ENCODE results near the gene TNC.

Gene TNC

DNA sequence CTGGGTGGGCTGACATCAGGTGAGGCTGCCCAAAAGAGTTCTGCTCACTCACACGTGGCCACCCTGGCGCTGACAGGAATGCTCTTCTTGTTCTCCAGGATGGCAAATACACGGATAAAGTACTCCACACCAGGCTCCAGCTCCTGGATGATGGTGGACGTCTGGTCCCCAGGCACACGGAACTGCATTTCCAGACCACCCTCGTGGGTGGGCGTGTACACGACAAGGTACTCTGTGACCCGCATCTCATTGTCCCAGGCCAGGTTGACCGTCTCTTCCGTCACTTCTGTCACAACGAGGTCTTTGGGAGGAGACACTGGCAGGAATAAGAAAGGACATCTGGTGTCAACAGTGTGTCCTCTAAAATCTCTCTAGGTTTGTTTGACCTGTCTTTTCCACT is 33.8 kb downstream of the TNC start:
- TF ChIP-seq JUND (IDR thresholded peaks at IDR 0.05; ENCODE audit: low read depth) = no peak
- no peak for DNase-seq (ENCODE audit: low read depth in 1 of 2, low spot score in 1 of 2)
- in situ Hi-C loops (cut with HindIII; ENCODE audit: low pct_unique_long_range_greater_than_20kb, low sequenced_read_pairs) = no loop called here

- TF ChIP-seq JUND (IDR thresholded peaks at IDR 0.05; ENCODE audit: low read depth) = no peak
- no peak for DNase-seq (ENCODE audit: low read depth in 1 of 2, low spot score in 1 of 2)
- in situ Hi-C loops (cut with HindIII; ENCODE audit: low pct_unique_long_range_greater_than_20kb, low sequenced_read_pairs) = no loop called here
These were observed 37.7 kb downstream of the TNC start for GRCh38 chr9:115080242-115080641.

GRCh38 chr9:115079156-115079555 is 38.8 kb downstream of the TNC start:
- TF ChIP-seq JUND (IDR thresholded peaks at IDR 0.05; ENCODE audit: low read depth) = no peak
- in situ Hi-C loops (cut with HindIII; ENCODE audit: low pct_unique_long_range_greater_than_20kb, low sequenced_read_pairs) = no loop called here
- DNase-seq (ENCODE audit: low read depth in 1 of 2, low spot score in 1 of 2) = no peak

DNA sequence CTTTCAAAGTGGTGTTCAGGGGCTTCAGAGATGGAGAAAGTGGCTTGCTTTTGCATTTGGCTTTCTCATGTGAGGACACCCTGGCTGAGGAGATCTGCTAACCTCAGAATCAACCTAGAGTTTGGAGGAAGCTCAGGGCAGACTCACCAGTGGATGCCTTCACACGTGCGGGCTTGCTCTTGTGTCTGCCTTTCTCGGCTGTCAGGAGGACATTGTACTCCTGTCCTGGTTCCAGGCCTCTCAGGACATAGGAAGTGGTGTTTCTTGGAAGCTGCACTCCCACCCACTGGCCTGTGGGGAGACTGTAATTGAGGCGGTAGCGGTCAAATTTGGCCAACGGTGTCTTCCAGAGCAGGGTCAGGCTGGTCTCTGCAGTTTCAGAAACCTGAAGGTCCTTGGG is 44.5 kb downstream of the TNC start:
- in situ Hi-C loops (cut with HindIII; ENCODE audit: low pct_unique_long_range_greater_than_20kb, low sequenced_read_pairs) = no loop called here
- DNase-seq (ENCODE audit: low read depth in 1 of 2, low spot score in 1 of 2) = no peak
- TF ChIP-seq JUND (IDR thresholded peaks at IDR 0.05; ENCODE audit: low read depth) = no peak

- no peak for DNase-seq (ENCODE audit: low read depth in 1 of 2, low spot score in 1 of 2)
- no peak for TF ChIP-seq JUND (IDR thresholded peaks at IDR 0.05; ENCODE audit: low read depth)
- in situ Hi-C loops (cut with HindIII; ENCODE audit: low pct_unique_long_range_greater_than_20kb, low sequenced_read_pairs) = no loop called here
These were observed 46.8 kb downstream of the TNC start for GRCh38 chr9:115071176-115071575.

GRCh38 chr9:115069771-115070170 is 48.2 kb downstream of the TNC start:
- DNase-seq (ENCODE audit: low read depth in 1 of 2, low spot score in 1 of 2) = no peak
- TF ChIP-seq JUND (IDR thresholded peaks at IDR 0.05; ENCODE audit: low read depth) = no peak
- in situ Hi-C loops (cut with HindIII; ENCODE audit: low pct_unique_long_range_greater_than_20kb, low sequenced_read_pairs) = no loop called here

- in situ Hi-C loops (cut with HindIII; ENCODE audit: low pct_unique_long_range_greater_than_20kb, low sequenced_read_pairs) = no loop called here
- DNase-seq (ENCODE audit: low read depth in 1 of 2, low spot score in 1 of 2) = no peak
- TF ChIP-seq JUND (IDR thresholded peaks at IDR 0.05; ENCODE audit: low read depth) = no peak
These were observed 48.7 kb downstream of the TNC start for GRCh38 chr9:115069302-115069701.

- in situ Hi-C loops (cut with HindIII; ENCODE audit: low pct_unique_long_range_greater_than_20kb, low sequenced_read_pairs) = no loop called here
- no peak for DNase-seq (ENCODE audit: low read depth in 1 of 2, low spot score in 1 of 2)
- TF ChIP-seq JUND (IDR thresholded peaks at IDR 0.05; ENCODE audit: low read depth) = no peak
These were observed 49.9 kb downstream of the TNC start for GRCh38 chr9:115068031-115068430.

DNA sequence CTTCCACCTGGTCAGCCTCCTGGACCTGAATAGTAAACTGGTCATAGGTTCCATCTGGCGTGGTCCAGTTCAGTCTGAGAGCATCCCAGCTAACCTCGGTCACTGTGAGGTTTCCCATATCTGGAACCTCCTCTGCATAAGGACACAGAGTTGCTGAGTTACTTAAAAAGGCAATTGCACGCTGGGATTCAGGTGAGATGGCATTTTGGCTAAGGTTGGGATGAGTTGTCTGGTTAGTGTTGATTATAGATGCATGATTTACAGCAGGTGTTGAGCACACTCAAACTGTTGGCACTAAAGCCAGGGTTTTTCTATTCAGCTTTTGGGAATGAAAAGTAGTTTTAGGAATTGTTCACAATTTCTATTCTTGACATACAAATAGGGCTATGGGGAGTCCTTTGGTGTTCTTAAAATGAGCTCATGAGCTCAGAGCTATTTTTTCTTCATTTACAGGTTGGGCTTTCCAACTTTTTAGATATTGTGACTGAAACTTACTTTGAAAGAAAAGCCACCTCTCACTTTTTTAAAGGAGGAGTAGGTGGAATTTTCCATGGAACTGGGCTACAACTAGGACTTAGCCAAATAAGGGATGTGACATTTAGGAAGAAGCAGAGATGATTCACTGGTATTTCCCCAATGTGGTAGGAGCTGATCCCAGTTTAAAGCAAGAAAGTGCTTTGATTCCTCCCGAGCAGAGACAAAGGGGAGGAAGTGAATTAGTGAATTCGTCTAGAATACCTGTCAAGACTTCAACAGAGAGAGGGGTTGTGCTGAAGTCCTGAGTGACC is 54.7 kb downstream of the TNC start:
- DNase-seq (ENCODE audit: low read depth in 1 of 2, low spot score in 1 of 2) = no peak
- TF ChIP-seq JUND (IDR thresholded peaks at IDR 0.05; ENCODE audit: low read depth) = no peak
- in situ Hi-C loops (cut with HindIII; ENCODE audit: low pct_unique_long_range_greater_than_20kb, low sequenced_read_pairs) = no loop called here

DNA sequence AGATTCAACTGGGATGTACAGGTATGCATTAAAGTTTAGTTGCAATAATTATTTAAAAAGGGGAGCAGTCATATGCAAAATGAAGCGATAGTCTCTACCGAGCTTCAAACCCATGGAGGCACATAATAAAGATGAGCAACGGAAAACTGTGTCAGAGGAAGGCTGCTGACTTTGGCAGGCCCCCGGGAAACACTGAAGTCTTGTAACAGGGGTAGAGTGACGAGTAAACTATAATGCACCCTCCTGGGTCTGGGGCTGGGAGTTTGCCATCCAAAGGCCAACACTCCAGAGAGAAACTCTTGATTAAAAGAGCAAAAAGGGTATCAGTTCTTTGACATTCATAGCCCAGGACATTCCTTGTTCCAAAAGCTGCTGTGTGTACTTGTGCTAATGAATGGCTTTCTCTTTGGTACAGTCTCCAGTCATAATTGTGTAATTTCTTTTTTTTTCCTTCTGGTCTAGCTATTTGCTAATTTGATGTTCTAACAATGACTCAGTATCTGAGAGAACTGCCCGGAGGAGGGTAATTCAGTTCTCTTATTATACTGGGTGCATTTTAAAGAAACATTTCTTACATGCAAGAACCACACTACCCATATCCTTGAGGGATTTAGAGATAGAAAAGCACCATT is 59.2 kb downstream of the TNC start:
- in situ Hi-C loops (cut with HindIII; ENCODE audit: low pct_unique_long_range_greater_than_20kb, low sequenced_read_pairs) = no loop called here
- no peak for TF ChIP-seq JUND (IDR thresholded peaks at IDR 0.05; ENCODE audit: low read depth)
- DNase-seq (ENCODE audit: low read depth in 1 of 2, low spot score in 1 of 2) = no peak

DNA sequence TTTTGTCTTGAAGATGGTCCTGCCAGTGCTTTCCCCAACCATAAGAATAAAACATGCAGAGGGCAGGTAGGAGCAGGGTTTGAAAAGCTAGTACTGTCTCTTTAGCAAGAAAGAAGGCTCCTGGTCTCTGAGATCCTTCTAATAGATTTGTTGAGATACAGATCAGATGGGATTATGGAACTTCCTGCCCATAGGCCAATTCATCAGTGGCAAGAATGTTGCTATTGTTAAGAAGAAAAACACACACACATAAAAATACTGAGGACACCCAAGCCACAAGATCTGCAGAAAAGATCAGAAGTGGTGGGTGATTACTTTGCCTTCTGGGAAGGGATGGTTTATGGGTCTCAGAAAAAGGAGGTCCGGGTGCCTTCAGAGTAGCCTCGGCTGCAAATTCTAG is 59.8 kb downstream of the TNC start:
- TF ChIP-seq JUND (IDR thresholded peaks at IDR 0.05; ENCODE audit: low read depth) = no peak
- DNase-seq (ENCODE audit: low read depth in 1 of 2, low spot score in 1 of 2) = no peak

DNA sequence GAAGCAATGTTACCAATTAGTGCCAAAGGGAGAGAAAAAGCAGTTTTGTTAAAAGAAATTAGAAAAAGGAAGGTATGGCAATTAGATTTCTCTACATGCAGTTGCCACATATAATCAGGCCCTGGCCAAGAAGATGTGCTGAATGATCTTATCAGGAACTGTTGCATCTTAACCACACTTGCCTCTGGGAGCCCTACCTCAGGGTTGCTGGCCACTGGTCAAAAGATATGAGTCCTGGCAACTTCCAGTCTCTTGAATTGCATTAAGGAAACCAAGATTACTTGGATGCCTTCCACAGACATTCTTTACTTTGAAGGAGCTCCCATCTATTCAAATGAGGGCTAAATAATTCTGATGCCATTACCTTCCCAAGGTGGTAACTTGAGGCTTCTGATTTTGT is 60.4 kb downstream of the TNC start:
- TF ChIP-seq JUND (IDR thresholded peaks at IDR 0.05; ENCODE audit: low read depth) = no peak
- DNase-seq (ENCODE audit: low read depth in 1 of 2, low spot score in 1 of 2) = no peak
- in situ Hi-C loops (cut with HindIII; ENCODE audit: low pct_unique_long_range_greater_than_20kb, low sequenced_read_pairs) = no loop called here

More for the DNA sequence above, 59.8 kb downstream of the TNC start:
- in situ Hi-C loops (cut with HindIII; ENCODE audit: low pct_unique_long_range_greater_than_20kb, low sequenced_read_pairs) = no loop called here

- TF ChIP-seq JUND (IDR thresholded peaks at IDR 0.05; ENCODE audit: low read depth) = no peak
- in situ Hi-C loops (cut with HindIII; ENCODE audit: low pct_unique_long_range_greater_than_20kb, low sequenced_read_pairs) = no loop called here
These were observed 67.9 kb downstream of the TNC start for GRCh38 chr9:115050002-115050490.

More at GRCh38 chr9:115050002-115050490, 67.9 kb downstream of the TNC start:
- no peak for DNase-seq (ENCODE audit: low read depth in 1 of 2, low spot score in 1 of 2)

All from T47D (cell line).